ENCODE results near the gene DYNC1I1.

Gene DYNC1I1

DNA sequence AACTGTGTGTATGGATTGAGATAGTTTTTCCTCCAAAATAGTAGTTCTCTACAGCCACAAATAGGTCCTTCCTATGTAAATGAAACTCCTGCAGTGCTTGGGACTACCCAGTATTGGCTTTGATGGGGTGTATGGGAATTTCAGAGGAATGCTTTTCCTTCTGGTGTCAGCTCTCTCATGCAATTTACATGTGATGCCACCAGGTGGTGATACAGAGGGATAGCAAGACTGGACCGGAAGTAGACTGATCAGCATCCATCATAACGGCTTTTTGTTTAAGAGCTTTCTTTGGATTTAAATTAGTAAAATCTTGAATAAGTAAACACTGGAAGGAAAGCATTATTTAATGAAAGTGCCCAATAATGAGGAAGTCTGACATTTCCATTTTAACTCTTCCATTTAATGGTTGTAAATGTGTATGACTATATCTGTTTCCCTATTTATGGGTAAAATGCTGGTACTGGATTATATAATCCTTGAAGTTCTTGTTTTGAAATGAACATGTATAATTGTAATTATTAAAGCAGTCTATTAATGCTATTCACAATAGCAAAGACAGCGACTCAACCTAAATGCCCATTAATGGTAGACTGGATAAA, 22.7 kb downstream of the DYNC1I1 start:
- no peak for DNase-seq

DNA sequence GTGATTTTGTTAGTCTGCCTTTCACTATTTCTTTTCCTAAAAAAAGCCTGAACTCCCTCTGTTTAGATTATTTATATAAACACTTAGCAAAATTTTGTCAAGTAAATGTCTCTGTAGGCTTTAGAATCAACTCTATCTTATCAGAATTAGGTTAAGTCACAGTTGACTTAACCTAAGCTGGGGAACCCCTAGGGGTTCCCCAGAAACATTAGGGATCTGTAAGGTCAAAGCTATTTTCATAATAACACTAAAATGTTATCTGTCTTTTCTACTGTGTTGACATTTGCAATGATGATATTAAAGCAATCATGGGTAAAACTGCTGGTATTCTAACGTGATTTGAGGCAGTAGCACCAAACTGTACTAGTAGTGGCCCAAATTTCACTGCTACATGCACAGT, 24.3 kb downstream of the DYNC1I1 start:
- no peak for DNase-seq

DNA sequence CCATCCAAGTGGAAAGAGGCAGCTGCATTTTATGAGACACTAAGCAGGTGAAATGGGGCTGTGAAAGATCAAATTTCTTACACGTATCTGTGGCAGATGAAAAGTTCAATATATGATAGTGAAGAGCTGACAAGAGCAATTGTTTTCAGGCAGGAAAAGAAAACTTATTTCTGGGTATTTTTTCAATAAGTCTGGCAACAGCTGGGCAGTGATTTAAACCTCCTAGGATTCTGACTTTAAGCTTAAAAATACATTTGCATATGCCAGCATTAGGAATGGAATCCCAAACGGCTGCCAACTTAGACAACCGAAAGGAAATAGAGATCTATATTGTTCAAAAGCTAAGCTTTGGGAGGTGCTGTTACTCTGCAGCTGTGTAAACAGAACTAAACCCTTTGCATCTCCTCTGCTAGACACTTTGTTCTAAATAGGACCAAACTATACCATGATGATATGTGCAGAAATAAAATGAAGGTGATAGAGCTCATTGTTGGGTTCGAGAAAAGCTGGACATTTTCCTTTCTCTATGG, 26.1 kb downstream of the DYNC1I1 start:
- DNase-seq, result no peak

DNA sequence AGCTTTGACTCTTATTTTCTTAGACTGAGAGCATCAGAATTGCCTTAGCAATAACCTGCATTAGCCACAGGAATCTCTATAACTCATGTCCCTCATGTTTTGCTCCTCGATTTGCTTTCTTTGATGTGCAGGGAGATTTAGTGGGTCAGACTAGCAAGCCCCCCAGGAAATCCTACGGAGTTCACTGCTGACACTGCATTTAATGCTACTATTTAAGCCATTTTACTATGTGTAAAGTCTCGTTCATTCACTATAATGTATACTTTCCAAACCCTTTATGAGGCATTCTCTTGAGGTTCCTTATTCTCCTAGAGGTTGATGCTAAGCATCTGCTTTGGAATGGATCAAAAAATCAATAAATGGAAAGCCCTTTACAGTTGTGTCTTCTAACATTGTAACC, 28.4 kb downstream of the DYNC1I1 start:
- no peak for DNase-seq

DNA sequence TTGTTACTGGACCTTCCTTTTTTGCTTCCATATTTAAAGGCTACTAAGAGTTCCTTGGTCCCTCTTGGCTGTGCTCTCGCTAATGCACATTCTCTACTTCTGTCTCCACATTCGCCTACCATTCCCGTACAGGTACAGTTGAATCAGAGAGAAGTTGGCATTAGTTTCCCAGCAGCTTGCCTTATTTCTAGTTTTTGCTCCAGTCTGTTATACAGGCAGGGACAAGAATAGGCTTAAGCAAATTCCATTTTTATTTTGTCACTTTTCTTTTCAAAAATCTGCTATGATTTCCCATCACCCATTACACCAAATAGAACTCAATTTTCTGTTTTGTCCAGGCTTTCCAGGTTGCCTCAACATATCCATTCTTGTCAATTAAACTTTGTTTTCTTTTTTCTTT, 29.9 kb downstream of the DYNC1I1 start:
- DNase-seq, result no peak

DNA sequence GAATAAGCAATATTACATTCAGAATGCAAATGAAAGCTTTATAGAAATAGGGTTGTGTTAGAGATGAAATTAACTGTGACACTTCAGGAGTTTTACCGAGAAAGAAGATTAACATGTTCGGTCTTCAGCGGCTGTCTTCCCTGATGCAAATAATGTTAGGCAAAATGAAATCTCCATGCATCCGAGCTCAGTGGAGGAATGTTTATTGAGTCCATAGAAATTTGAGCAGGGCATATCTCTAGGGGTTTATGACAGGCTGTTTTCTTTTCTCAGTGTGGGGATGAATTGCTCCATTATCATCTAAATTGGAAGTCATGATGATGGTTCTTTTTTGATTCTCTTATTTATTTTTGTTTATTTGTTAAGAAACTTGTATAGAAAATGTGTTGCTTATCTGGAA, 31.7 kb downstream of the DYNC1I1 start:
- DNase-seq, result no peak

DNA sequence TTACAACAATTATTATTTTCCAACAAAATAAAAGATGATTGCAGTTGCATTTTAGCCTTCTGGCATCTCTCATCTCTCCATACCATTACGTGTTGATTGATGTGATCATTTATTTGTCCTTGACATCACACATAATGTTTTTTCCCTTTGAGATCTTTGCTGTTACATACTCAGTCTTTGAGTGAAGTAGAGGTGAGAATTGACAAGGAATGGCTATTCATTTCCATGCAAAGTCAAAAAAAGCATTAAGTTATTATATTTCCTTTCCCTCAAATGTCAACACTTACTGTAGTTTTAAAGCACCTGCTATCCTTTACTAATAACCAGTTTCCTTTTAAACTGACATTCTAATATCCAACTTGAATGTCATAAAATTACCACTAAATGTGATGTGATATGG, 33.6 kb downstream of the DYNC1I1 start:
- no peak for DNase-seq

DNA sequence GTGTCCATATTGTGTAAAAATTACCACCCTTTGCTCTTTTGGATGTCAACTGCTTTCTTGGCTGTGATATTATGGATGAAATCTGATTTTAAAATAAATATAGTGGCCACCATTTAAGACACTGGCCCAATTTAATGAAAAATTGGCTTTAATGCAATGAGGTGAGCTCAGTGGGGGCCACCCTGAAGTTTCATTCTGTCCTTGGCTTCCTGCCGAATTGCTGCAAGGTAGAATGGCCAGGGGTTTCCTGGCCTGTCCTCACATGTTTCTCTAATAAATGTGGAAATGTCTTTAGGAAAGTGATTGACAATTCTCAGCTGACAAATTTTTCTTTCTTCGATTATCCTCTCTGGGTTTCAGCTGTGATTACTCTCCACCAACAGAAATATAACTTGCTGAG, 36.0 kb downstream of the DYNC1I1 start:
- no peak for DNase-seq

DNA sequence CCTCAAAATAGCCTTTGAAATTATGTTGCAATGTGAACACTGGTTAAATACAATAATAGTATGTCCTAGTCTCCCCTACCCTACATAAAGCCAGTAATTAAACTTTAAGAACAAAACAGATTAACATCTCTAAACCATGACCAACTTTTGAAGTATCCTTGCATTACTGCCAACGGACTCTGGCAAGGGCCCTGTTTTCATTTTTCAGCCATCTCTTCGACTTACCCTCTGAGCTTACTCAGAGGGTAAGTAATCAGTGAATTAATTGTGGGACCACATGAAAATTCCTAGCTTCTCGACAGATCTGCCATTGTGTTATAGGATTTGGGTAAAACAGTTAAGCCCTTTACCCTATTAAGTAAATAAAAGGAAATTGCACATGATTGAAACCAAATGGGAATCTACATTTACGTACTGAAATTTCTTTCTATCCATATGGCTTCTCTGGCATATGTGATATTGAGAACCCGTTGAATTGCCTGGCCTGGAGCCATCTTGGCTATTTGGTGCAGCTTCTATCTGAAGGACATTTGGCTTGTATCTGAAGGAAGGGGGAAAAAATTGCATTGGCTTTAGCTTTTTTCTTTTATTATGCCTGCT, 39.6 kb downstream of the DYNC1I1 start:
- DNase-seq, result no peak

DNA sequence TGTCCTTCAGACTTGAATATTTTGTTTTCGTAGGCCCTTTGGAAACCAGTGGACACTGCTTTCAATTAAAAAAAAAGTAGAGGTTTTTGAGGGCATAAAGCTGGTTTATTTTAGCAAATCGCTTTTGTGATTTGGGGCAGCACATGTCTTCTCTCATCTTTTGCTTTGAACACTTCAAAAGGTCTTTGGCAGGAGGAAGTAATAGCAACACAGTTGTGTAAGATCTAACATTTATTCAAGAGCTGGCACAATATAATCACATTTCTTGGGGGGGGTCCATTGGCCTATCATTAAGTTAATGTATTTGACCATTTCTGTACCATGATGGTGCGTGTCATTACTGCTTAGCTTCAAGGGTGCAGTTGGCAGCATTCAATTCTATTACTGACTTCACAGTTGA, 42.4 kb downstream of the DYNC1I1 start:
- DNase-seq, result no peak

DNA sequence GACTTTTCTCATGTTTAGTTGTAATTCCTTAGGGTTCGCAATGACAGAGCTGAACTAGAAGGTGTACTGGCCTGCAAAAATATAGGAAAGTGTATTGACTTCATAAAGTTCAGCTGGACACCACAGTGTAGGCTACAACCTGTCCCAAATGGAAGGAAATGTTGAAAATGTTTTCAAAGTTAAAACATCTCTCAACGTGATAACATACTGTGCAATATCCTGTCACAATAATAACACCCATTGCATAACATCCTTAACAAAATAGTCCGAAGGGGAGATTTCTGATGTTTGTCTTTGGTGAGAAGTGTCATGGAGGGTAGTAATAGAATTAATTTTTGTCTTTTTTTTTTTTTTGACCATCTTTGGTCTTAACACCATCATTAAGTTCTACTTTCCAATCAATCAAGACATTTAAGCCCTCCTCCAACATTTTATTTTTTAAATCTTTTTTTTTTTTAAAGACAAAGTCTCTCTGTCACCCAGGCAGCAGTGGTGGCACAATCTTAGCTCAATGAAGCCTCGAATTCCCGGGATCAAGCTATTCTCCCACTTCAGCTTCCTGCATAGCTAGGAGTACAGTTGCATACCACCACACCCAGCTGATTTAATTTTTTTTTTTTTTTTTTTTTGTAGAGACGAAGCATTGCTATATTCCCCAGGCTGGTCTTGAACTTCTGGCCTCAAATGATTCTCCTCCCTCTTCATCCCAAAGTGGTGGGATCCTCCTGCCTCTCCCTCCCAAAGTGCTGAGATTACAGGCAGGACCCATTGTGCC, 45.7 kb downstream of the DYNC1I1 start:
- no peak for DNase-seq

DNA sequence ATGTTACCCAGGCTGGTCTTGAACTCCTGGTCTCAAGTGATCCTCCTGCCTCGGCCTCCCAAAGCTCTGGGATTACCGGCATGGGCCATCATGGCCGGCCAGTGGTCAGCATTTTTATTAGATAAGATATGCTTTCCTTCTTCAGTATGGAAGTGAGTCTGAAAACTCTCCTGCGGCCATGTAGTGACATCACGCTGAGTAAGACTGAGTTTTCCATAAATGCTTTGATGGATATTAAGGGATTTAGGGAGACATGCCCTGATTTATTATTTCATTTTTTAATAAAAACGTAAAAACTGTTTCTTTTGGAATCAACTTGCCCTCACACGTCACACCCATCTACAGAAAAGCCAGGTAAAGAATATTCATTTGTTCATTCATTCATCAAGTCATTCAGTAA, 48.4 kb downstream of the DYNC1I1 start:
- DNase-seq, result no peak

DNA sequence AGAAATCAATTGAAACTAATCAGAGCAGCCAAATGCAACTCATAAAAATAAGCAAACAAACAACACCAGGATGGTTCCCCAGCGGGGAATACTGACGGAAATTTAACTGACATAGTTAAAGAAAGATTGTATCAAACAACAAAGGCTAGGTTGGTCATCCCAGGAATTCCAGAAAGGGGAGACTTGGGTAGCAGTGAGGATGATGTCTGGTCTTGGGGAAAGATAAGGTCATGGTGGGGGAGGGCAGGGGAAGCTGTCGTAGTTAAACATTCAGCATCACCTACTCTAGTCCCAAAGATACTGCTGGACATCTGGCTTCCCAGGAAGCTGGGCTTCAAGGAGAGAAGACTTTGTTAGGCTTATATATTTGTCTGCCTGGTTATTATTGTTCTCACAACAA, 50.4 kb downstream of the DYNC1I1 start:
- no peak for DNase-seq

DNA sequence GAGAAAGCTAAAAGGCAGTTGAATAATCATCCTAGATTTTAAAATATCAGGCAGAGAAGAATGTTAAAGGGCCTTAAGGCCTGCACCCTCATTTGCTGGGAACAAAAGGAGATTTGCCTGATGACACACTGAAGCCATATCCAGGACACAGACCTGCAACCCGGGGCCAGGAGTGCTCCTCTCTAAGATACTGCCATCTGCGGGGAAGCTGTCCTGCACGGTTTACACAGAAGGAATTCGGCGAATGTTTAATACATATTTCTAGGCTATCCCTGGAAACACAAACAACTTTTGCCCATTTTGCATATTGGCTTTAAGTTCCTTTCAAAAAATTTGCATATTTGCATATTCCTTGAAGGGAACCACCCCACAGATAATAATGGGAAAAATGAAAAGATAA, 52.3 kb downstream of the DYNC1I1 start:
- no peak for DNase-seq

DNA sequence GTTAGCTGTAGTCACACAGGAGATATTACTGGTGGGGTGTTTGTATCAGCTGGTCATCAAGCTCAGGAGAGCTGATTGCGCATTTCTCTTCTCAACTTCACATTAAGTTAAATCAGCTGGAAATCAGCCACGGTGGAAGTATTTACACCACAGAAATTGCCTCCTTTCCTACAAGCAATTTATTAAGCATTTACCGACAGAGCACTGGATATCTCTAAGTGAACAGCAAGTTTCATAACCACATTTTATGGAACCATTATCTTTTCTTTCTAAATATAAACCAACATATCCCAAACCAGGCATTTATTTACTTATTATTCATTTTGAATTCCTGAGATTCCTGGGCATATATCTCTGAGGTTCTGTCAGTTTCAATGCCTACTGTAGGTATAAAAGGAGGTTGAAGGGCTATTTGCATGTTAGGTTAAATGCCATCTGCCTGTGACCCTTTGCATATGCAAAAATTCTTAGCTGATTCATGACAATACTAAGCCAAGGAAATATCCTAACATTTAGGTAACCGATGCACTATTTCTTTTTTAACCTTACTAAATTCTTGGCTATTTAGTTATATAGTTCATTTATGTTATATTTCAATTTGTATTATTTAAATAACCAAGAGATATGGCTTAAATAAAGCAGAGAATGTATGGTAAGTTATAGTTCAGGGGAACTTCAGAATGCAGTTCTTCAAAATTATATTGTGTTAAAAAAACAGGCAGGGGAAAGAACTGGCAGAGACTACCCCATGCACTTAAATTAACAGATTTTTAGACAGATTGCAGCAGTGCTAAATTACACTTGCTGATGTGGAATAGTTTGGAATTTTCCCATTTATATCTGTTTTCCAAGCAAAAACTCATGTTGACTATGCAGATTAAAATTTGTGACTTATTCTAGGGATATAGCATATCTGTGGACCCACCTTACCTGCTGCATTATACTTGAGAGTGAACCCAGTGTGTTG, 56.8 kb downstream of the DYNC1I1 start:
- no peak for DNase-seq

DNA sequence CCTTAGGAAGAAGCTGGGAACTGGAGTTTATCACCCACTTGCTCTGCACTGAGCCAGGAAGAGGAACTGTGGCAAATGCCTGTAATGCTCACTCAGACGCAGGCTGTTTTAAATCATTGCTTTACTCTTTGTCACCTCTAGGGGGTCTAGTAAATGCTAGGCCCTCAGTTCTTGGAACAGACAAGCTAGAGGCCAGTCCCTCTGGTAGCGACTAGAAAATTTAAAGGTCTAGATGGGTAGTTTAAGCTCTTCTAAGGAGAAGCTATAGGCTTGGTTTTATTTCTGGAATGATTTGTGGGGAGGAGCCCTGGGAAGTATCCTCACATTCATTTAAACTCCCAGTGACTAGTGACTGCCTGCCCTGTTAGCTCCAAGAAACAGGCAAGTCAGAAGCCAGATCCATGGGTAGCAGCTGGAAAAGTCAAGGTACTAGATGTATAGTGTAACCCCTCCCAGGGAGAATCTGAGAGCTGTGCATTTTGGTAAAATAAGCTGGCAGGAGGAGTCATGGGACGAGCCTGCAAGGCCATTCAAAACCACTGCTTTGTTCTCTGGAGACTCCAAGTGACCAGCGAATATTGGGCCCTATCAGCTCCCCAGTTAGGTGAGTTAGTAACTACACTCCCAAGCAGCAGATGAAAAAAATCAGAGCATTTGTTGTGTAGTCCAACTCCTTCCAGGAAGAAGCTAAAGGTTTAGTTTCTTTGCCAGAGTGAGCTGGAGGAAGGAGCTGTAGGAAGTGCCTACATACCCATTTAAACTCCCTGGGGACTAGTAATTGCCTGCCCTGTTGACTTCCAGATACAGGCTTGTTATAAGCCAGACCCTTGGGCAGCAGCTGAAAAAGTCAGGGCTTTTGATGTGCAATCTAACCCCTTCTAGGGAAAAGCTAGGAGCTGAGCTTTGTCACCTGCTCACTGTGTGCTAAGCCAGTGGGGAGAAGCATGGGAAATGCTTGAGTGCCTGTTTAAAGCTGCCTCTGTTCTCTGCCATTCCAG, 68.9 kb downstream of the DYNC1I1 start:
- no peak for DNase-seq

DNA sequence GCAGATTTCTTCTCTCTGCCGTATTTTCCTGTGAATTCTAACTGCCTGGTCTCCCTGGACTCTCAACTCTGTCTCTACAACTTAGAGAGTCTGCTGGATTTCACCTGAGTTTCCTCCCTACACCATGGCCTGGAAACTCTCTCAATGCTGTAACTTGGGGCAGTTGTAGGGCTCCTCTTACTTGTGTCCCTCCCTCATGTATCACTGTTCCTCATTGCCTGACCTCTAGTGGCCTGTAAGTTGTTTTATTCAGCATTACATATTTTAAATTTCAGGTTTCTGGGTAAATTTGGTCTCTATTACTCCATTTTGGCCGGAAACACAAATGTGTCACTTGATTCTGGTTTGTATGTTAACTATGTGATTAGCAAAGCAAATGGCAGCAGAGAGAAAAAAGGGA, 70.9 kb downstream of the DYNC1I1 start:
- no peak for DNase-seq

DNA sequence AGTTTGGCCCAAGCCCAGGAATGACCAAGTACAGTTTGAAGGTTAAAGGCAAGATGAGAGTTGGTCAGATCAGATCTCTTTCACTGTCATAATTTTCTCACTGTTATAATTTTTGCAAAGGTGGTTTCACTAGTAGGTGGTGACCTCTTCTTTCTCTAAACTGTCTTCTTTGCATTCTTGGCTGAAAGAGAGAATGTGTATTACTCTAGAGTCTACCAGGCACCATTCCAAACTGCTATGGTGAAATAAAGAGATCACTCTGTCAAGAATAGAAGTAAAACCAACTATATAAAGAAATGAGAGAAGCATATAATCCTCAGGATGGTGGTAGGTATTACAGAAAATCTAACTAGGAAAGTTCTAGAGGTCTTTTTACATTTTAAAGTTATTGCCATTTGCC, 72.7 kb downstream of the DYNC1I1 start:
- DNase-seq, result no peak

DNA sequence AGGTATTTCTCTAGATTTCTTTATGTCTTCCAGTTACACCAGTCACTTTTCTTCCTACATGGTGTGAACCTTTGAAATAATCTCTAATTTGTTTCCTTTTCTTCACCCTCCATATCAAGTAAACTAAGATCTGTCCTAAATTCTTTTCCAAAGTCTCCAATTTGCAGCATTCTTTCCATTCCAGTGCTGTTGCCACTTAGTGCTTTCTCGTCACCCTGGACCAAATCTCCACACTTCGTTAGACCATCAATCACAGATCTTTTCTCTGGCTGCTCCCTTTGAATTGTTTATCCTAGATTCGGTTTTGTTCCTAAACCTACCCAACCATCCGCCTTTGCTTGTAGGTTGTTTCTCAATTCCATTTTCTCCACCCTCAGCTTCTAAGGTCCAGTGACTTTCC, 74.7 kb downstream of the DYNC1I1 start:
- DNase-seq, result no peak

DNA sequence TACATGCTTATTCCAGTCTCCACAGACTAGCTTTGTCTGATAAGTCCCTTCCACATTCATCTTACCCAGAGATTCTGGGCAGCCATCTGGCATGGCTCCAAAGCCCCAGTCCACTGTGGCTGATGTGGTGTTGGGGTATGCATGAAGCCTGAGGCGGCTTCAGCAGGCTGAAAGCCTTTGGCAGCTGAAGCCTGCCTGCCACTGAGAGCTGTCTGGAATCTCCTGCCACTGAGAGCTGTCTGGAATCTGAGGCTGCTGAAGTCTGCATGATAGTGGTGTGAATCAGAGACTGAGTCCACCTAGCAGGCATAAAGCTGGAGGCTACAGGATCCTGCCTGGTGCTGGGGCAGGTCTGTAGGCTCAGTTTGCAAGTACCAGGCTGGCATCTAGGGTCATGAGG, 87.1 kb downstream of the DYNC1I1 start:
- no peak for DNase-seq

DNA sequence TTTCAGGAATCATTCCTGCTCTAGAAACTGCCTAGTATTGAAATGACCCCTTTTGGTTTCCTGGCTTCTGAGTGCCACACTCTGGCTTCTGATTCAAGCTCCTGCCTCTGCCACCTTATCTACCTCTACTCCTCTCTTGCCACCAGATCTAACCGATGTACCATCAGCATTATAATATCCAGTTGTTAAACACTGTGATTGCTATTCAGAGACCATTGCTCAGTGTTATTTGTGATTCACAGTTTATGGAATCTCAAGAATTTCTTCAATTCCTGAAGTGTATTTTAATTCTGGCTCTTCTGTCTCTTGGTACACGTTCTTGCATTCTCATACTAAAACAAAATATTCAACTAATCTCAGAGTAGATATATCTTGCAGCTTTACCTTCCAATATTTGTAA, 88.7 kb downstream of the DYNC1I1 start:
- DNase-seq, result no peak

DNA sequence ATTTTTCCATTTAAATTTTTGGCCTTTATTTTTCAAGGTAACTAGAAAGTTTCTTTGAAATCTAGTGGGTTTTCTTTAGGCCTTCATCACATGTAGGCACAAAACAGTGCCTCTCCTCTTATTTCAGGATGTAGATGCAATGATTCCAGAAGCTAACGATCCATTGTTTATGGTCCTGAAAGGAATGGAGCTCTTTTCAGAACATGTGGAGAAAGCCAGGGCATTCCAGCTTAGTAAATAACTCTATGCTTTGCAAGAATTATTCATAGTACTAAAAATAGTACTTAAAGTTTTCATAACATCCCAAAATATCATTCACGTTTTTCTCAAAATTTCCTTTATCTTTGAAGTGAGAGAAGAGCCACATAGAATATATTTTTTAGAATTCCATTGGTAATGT, 91.3 kb downstream of the DYNC1I1 start:
- no peak for DNase-seq

Data from CD4-positive, alpha-beta T cell treated with Interleukin-10 for 1 hour (primary cell).